HTR-8/SVneo (cell line): Measurements from ENCODE around the gene ANXA10.

Source experiments
- DNase-seq: peaks from one replicate; pipeline ENCODE4 v3.0.0; 2011; ENCODE audit warnings: low spot score, mixed read lengths; ENCODE audit not compliant: insufficient read length
- FAIRE-seq: peaks from 2 replicates; lab custom pipeline; 2011; peaks lifted over from hg19 to GRCh38; lab: Jason Lieb, UNC

The ANXA10 gene, protein sequence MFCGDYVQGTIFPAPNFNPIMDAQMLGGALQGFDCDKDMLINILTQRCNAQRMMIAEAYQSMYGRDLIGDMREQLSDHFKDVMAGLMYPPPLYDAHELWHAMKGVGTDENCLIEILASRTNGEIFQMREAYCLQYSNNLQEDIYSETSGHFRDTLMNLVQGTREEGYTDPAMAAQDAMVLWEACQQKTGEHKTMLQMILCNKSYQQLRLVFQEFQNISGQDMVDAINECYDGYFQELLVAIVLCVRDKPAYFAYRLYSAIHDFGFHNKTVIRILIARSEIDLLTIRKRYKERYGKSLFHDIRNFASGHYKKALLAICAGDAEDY

DNA sequence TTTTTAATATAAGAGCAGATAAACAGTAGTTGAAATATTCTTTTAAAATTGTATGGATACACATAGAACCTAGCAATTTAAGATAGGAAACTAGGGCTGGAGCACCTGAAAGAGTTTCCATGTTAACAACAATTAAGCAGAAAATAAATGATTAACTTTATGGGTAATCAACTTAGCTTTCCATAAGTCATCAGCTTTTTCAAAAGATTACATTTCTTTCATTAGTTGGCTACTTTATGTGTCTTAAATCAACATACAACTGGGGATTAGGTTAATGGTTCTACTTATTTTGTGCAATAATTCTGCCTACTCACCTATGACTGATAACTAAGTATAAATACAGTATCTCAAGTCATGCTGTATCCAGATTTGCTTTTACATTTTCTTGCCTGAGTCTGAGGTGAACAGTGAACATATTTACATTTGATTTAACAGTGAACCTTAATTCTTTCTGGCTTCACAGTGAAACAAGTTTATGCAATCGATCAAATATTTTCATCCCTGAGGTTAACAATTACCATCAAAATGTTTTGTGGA, at the start of gene ANXA10:
TSS of gene ANXA10 (plus strand) at position 362 of the 537 bp plus-strand sequence. CDS start at position 526, 164 bp downstream.
- no peak for DNase-seq
- FAIRE-seq = no peak

DNA sequence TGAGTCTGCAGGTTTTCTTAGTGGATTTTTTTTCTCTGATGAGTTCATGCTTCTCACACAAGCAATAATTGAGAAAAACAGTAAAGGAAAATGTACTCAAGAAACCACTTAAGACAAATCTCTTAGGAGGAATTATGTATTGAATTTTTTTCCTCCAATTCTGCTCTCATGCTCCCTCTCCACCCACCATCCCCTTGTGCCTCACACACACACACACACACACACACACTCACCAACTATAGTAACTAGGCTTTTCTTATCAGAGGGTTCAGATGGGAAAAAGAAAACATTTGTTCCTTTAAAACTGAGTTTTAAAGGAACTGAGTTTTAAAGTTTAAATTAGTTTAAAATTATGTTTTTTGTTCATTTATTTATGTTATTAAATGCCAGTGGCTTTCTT, 47.0 kb upstream of the ANXA10 start:
- DNase-seq = no peak
- FAIRE-seq = no peak

DNA sequence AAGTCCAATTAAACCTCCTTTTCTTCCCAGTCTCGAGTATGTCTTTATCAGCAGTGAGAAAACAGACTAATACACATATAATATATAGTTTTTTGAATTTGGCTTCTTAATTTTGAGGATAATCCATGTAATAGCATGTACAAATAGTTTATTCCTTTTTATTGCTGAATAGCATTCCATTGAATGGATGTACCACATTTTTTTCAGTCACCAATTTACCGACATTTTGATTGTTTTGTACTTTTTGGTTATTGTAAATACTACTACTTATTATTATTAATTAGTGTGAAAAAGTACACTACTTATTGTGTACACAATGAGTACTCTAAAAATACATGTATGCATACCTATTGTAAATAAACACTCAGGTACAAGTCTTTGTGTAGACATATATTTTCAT, 42.3 kb upstream of the ANXA10 start:
- DNase-seq (no peak), FAIRE-seq (no peak)

DNA sequence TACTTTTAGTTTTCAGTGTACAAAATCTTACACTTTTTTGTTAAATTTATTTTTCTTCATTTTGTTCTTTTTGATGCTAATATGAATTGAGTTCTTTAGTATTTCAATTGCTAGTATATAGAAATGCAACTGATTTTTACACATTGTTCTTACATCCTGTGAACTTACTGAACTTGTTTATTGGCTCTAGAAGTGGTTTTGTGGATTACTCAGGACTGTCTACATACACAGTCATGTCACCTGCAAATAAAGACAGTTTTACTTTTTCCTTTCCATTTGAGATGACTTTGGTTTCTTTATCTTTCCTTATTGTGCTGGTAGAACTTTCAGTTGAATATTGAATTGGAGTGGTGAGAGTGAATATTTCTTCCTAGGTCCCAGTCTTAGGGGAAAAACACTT, 40.8 kb upstream of the ANXA10 start:
- DNase-seq (no peak), FAIRE-seq (no peak)

DNA sequence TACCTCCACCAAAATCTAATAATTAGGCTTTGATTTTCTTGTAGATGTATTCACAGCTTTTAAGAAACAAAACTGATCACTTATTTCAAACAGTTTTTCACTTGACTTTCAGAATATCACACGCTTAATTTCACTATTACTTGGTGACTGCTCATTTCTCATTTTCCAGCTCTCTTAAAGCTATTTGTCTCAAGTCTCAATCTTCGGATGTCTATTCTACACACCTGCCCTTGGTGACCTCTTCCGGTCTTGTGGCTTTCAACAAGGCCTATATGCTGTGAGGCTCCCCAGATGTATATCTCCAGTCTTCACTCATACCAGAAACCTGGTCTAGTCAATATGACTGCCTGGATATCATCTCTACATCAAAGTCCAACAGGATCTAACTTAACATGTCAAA, 34.9 kb upstream of the ANXA10 start:
- FAIRE-seq (no peak), DNase-seq (no peak)

DNA sequence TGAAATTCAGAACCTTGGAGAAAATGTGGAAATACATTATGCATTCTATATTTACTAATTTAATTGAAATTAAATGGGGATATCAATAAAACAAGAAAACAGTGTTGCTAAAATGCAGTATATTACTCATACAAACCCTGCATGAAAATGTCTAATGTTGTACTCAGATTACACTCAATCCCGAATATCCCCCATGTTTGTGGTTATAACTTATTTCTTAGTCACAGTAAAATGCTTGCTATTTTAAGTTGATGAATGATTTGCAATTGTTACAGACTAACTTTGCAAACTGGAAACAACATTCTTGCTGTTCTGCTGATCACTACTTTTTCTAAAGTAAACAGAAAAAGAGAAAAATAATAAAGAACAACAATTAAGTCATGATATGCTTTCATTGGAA, 33.1 kb upstream of the ANXA10 start:
- DNase-seq = peak; percentile 26
- no peak for FAIRE-seq

DNA sequence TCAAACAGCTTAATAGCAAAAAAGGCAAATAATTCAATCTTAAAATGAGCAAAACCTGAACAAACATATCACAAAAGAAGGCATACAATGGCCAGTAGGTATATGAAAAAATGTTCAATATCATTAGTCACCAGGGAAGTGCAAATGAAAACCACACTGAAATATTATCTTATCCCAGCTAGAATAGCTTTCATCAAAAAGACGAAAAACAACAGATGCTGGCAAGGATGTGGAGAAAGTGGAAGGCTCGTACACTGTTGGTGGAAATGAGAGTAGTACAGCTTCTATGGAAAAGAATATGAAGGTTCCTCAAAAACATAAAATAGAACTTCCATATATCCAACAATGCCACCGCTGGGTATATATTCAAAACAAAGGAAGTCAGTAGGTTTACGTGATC, 29.3 kb upstream of the ANXA10 start:
- no peak for DNase-seq

DNA sequence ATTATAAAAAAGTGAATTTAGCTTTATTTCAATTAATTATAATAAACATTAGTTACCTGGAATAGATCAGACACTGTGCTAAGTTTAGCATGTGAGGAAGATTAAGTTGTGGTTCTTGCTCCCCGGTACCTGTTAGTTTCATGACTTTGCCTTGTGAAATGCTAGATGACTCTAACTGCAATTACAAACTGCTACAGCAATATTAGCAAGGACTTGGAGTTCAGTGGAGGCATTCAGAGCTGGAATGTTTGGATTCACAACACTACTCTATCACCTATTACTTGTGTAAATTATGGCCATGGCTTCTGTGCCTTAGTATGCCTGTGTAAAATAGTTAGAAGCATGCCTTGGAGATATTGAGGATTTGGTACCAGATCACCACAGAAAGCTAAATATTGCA, 21.4 kb upstream of the ANXA10 start:
- no peak for DNase-seq
- FAIRE-seq = no peak

More for the DNA sequence above, 29.3 kb upstream of the ANXA10 start:
- no peak for FAIRE-seq

DNA sequence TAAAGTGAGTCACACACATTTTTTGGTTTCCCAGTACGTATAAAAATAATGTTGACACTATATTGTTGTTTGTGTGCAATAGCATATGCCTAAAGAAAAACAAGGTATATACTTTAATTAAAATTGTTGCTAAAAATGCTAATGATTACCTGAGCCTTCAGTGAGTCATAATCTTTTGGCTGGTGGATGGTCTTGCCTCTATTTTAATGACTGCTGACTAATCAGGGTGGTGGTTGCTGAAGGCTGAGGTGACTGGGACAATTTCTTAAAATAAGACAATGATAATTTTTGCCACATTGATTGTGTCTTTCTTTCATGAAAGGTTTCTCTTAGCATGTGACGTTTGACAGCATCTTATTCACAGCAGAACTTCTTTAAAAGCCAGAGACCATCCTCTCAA, 21.0 kb upstream of the ANXA10 start:
- FAIRE-seq (no peak), DNase-seq (no peak)

DNA sequence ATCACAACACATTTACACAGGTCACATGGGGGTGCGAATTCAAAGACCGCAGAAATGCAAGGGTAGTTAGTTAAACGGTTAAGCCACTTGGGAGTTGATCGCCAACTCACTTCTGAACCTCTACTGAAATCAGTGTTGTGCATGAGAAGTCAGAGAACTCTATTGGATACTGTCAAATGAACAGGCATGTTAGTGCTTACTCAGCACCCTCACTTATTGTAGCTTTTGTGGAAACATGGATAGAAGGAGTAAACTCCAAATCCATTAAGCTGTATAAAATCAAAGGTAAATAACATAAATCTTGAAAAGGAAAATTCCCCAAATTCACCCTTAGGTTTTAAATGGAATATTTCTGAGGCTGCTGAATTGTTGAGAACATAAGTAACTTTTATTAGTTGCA, 17.5 kb upstream of the ANXA10 start:
- no peak for FAIRE-seq
- DNase-seq = no peak

DNA sequence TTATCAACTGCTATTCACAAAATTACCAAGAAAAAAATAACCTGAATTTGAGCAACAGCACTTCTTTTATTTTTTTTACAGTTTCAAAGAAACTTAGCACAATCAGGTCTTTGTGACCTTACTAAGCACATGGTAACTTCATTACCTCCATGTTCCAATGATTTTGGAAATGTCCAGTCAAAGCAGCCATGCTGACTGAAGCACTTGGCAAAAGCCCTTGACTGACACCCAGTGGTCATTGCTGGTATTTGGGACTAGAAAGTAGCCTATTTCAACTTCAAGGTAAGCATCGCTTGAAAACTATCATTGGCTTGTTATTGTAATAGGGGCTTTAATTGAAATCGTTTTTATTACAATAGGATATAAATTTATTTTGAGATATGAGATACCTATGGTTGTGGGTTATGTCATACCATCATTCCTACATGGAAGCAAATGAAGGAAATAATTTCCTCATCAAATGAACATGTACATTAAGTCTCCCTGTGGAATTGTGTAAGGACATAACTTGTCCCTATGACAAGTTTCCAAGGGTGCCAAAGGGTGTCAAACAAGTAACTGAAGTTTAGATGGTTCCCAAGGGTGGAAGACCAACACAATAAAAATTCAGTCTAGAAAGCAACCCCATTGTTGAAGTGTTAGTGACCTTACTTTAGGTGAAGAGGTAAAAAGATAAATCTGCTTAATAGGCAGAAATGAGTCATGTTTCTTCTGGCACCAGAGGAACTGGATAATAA, 15.2 kb upstream of the ANXA10 start:
- FAIRE-seq (no peak), DNase-seq (peak; percentile 40)

DNA sequence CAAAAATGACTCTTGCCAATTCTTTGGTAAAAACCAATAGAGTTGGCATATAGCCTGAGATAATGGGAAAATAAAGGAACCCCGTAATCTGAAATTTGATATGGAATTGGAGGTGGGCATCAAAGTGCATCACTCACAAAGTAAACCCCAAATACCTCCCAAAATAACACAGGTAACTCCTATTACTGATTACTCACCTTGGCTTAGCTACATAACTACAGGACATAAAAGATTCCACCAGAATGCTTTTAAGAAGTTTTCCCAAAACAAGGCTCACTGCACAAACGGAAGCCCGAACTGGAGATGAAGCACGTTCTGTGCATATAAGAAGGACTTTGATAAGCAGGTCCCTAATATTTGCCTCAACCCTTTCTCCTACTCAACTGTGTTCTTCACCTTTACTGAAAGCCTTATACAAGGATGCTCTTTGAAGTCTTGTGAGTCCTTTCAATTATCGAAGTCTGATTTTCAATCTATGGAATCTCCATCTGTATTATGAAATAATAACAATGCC, 14.6 kb upstream of the ANXA10 start:
- DNase-seq = no peak
- no peak for FAIRE-seq

DNA sequence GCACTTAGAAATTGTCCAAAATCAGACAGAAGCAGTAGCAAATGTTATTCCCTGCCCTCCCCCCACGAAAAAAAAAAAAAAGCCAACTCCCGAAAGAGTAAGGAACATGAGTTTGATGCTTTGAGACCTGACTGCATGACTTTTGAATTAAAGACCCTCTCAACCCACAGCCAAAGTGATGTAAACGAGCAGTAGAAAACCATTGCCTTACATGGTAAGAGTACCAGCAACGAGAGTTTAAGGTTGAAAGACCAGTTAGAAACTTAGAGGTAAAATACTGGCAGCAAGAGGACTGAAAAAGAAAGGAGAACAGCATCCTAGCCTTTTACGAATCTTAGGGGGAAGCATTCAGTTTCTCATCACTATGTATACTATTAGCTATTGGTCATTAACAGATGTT, 10.0 kb upstream of the ANXA10 start:
- DNase-seq (no peak), FAIRE-seq (no peak)

DNA sequence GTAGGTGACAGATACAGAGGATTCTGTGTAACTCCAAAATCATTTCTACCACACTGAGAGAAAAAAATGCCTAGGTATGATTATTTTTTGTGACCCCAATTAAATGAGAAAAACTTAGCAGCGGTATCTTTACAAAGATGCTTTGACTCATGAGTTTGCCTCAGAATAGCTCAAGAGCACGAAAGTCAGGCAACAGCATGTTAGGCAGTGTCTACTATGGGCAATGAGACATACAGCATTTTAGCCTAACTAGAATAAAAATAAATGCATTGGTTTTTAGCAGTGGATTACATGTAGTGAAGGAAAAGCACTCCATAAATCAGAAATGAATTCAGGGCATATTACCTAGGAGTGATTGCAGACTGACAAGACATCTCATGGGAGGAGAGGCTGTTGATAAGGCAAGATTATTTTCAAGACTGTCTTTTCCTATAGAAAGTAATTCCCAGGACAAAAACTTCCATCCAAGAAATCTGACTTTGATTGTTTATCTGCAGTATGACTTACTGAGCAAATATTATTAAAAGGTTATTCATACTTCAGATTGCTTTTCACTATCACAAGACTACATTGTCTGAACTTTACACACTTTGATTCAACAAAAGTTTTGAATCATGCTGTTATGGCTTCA, 3.6 kb downstream of the ANXA10 start:
- no peak for FAIRE-seq
- no peak for DNase-seq

DNA sequence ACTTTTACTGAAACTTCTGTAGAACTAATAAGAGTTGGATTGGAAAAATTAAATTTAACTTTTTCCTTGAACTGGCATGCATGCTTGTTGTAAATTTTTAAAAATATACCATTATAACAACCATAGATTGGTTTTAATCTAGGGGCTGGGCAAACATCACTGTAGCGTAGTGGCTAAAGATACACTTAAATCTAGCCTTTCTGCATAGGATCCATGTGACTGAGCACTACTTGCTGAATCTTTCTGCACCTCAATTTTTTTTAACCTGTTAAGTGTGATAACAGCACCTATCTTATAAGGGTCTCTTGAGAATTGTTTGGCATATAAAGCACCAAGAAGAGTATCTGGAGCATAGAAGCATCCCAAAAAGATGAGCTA, 4.1 kb downstream of the ANXA10 start:
- FAIRE-seq (no peak), DNase-seq (no peak)

DNA sequence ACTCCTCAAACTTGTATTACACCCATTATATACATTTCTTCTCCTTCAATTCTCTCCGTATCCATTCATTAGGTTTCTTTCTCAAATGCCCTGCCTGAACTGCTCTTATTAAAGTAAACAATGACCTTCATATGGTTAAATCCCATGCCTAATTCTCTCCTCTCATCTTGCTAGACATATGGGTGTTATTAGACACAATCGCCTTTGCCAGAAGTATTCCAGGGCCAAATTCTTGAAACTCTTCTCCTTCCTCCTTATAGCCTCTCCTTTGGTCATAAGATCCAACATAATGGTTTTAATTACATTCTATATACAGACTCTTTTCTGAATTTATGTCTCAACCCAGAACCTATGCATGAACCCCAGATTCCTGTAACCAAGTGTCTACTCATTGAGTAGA, 4.8 kb downstream of the ANXA10 start:
- no peak for FAIRE-seq

DNA sequence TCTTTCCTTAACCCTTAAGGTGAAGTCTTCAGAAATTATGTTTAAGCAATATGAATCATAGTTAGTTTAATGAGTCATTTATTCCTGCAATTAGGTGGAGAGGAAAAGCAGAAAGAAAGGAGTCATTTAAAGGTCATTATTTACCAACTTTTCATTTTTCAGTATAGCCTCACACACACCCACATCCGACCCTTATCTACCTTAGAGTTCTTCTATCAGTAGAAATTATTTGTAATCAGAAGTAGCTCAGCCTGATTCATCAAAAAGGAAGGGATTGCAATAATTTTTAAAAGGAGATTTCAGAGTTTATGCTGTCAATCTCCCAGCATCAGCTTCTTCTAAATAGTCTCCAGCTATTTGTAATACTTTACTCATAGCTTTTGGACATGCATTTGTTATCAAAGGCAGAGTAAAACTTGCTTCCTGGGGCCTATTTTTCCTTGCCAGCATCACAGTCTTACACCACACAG, 5.9 kb downstream of the ANXA10 start:
- DNase-seq (peak; percentile 6), FAIRE-seq (no peak)

More for the DNA sequence above, 4.8 kb downstream of the ANXA10 start:
- DNase-seq = no peak

DNA sequence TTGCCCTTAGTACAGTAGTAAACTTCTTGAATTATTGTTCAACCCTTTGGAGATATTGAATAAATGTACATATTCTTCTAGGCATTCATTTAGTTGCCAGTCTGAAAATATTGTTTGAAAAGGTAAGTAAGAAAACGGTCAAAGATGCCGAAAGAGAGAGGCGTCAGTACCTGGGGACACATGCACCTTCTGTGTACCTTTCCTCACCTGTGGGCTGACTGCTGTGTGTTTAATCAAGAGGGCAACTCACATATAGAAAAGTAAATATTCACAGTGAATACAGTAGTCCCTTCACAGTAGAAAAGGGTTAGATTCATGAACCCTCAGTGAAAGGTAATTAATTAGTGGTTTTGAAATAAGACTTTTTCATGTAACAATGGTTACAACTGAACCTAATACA, 6.9 kb downstream of the ANXA10 start:
- no peak for FAIRE-seq
- no peak for DNase-seq

DNA sequence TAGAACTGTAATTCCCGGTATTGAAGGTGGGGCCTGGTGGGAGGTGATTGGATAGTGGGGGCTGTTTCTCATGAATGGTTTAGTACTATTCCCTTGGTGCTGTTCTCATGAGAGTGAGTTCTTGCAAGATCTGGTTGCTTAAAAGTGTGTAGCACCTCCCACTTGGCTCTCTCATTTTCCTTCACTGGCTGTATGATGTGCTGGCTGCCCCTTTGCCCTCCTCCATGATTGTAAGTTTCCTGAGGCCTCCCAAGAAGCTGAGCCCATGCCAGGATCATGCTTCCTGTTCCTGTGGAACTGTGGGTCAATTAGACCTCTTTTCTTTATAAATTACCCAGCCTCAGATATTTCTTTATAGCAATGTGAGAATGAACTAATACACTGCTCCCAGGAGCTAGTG, 8.7 kb downstream of the ANXA10 start:
- FAIRE-seq = peak; percentile 26

DNA sequence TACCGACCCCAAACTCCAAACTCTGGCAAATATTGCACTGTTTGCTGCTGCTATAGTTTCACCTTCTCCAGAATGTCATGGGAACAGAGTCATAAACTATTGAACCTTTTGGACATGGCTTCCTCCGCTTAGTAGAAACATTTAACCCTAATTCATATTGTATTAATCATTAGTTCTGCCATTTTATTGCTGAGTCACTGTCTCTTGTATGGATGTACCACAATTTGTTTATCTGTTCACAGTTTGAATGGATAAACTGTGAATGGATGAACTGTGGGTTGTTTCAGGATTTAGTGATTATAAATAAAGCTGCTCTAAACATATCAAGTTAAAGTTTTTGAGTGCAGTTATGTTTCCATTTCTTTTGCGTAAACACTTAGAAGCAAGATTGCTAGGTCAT, 10.1 kb downstream of the ANXA10 start:
- FAIRE-seq (no peak), DNase-seq (no peak)

More for the DNA sequence above, 8.7 kb downstream of the ANXA10 start:
- DNase-seq = no peak

DNA sequence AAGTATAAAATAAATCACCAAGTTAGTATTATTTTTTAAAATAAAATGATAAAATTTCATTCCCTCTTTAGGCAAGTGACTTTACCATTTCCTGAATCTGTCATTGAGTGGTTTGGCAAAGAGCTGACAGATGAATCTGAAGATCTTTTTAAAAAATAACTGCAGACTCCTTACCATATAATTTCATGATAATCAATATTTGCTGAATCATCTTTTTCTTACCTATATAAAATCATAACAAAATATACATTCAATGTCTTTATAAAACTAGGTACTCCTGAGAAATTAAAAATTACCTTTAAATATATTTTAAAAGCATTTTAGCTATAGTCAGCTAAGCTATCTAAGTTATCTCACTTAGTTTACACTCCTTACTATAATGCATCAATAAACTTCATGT, 17.2 kb downstream of the ANXA10 start:
- FAIRE-seq = no peak

More for the DNA sequence above, 17.2 kb downstream of the ANXA10 start:
- no peak for DNase-seq
